A549 (cell line): ENCODE data around the gene PLIN5.

ENCODE experiments used
- CTCF ChIP-seq: fragments of >200 bp; sonication (Bioruptor Twin); formaldehyde crosslinking; IDR thresholded peaks from 3 replicates; pipeline ENCODE4 v1.5.1; 2016
- POLR2A ChIP-seq: IDR thresholded peaks from 2 replicates; pipeline ENCODE4 v1.6.1; 2012; ENCODE audit warnings: mild to moderate bottlenecking, low read length
- SMC3 ChIP-seq: fragments of >200 bp; sonication (Bioruptor Twin); formaldehyde crosslinking; IDR thresholded peaks from 3 replicates; pipeline ENCODE4 v1.6.1; 2018; ENCODE audit warnings: inconsistent platforms

- TF ChIP-seq CTCF (no peak), POLR2A (no peak), SMC3 (no peak)
Observed at GRCh38 chr19:4559569-4559968, 24.5 kb upstream of the PLIN5 start, which contains the start of gene SEMA6B.
